Panc1 (cell line): ENCODE data around the gene TEX14. TPM values are rescaled to one million over a fixed set of nuclear protein-coding genes. Genes with fewer than 3 reads are reported as not detected.

Experiments used
- ATAC-seq: fragments of 200-7000 bp; cut with Tn5 transposase; 2 replicates; pipeline ENCODE4 v1.9.1; 2020; ENCODE audit warnings: mild to moderate bottlenecking, moderate library complexity
- BruUV-seq: library from RNA; stranded (reverse); fragments of 400-500 nt; replicated peaks from 2 replicates; lab custom pipeline; 2021; lab: Mats Ljungman, UMichigan
- CTCF ChIA-PET: fragments of 300-600 bp; sonication (Branson Sonifier 250); formaldehyde crosslinking; loops from one replicate; lab custom pipeline; 2022; ENCODE audit warnings: antibody characterized with exemption; lab: Charles Lee
- POLR2A ChIA-PET: fragments of 300-600 bp; sonication (Branson Sonifier 250); formaldehyde crosslinking; loops from one replicate; lab custom pipeline; 2022; ENCODE audit warnings: antibody characterized with exemption; lab: Charles Lee
- DNase-seq: peaks from one replicate; pipeline ENCODE4 v3.0.0-alpha.2; 2010; ENCODE audit warnings: low read depth, low spot score
- H3K27ac ChIP-seq: 2 replicates; pipeline ENCODE4 v1.5.1; 2011; ENCODE audit warnings: mild to moderate bottlenecking, low read length, inconsistent platforms
- H3K27me3 ChIP-seq: fragments of 200-500 bp; sonication (Bioruptor generic); 2 replicates; pipeline ENCODE4 v1.6.0; 2014; ENCODE audit warnings: low read length, inconsistent platforms; ENCODE audit not compliant: control insufficient read depth, insufficient read depth
- H3K36me3 ChIP-seq: fragments of 200-500 bp; sonication (Bioruptor generic); 2 replicates; pipeline ENCODE4 v1.5.1; 2014; ENCODE audit warnings: inconsistent platforms, mild to moderate bottlenecking, low read length, moderate library complexity; ENCODE audit not compliant: control insufficient read depth, insufficient read depth
- H3K4me1 ChIP-seq: 2 replicates; pipeline ENCODE4 v1.5.1; 2011; ENCODE audit warnings: inconsistent platforms, mild to moderate bottlenecking, low read length, moderate library complexity; ENCODE audit not compliant: control insufficient read depth, insufficient read depth
- H3K4me3 ChIP-seq, 2 experiments: 2 replicates each; pipeline ENCODE4 v1.5.1; 2011 to 2012; ENCODE audit warnings: low read depth in 2 of 2, low read length in 2 of 2, mild to moderate bottlenecking in 2 of 2, inconsistent platforms in 1 of 2, moderate library complexity in 1 of 2
- H3K9me3 ChIP-seq: fragments of 200-500 bp; sonication (Bioruptor generic); 2 replicates; pipeline ENCODE4 v1.5.1; 2014; ENCODE audit warnings: low read depth, mild to moderate bottlenecking, inconsistent platforms, low read length, moderate library complexity; ENCODE audit not compliant: control insufficient read depth, insufficient read depth
- CTCF ChIP-seq: fragments of 450-650 bp; IDR thresholded peaks from 2 replicates; pipeline ENCODE4 v1.5.1; 2017; ENCODE audit warnings: mild to moderate bottlenecking
- POLR2AphosphoS5 ChIP-seq: IDR thresholded peaks from 2 replicates; pipeline ENCODE4 v1.6.1; 2012; ENCODE audit warnings: mild to moderate bottlenecking, low read depth, low read length, moderate library complexity
- REST ChIP-seq, 2 experiments: IDR thresholded peaks; 2 replicates each; pipeline ENCODE4 v1.6.1; 2011 to 2012; ENCODE audit warnings: low read depth in 2 of 2, control low read depth in 1 of 2, low read length in 1 of 2, mild to moderate bottlenecking in 1 of 2, moderate library complexity in 1 of 2; ENCODE audit not compliant: insufficient read depth in 1 of 2
- SIN3A ChIP-seq: IDR thresholded peaks from 2 replicates; pipeline ENCODE4 v1.6.1; 2012; ENCODE audit warnings: low read depth, mild to moderate bottlenecking, low read length, moderate library complexity, borderline replicate concordance; ENCODE audit not compliant: insufficient read depth
- TCF7L2 ChIP-seq: IDR thresholded peaks from 2 replicates; pipeline ENCODE4 v1.6.1; 2011; ENCODE audit warnings: mild to moderate bottlenecking, low read depth, low read length, inconsistent platforms
- in situ Hi-C: cut with HindIII; loops from 2 replicates; pipeline ENCODE4 v1.10.0; 2016; ENCODE audit warnings: low sequenced_read_pairs, low pct_unique_long_range_greater_than_20kb
- intact Hi-C: fragments of 100-400 bp; cut with micrococcal nuclease; formaldehyde crosslinking; loops from one replicate; pipeline ENCODE4 v1.10.0; 2022; ENCODE audit not compliant: unreplicated experiment
- total RNA-seq: library from RNA; stranded (reverse); gene quantifications from one replicate; pipeline ENCODE4 v1.2.1, GENCODE V29; 2021; ENCODE audit not compliant: unreplicated experiment

TEX14 gene
- total RNA-seq, 1 experiment from 2014 or later: not detected

GRCh38 chr17:58640202-58640601, 51.6 kb downstream of the TEX14 start:
- ChIA-PET CTCF (no interaction called here), POLR2A (interaction anchor here (0.7 to 1.5 kb wide), 4 partner anchors 8 to 52 kb away, joined by 4 to 8 read pairs (median 6); partner anchors contain the start of gene TEX14)
- TF ChIP-seq TCF7L2 (no peak), POLR2AphosphoS5 (no peak), SIN3A (no peak), CTCF (no peak)
- DNase-seq (no peak), ATAC-seq (no peak)
- intact Hi-C loops: no loop called here
- Histone ChIP-seq H3K4me3 (no peak overlapping the region), H3K9me3 (no peaks in the 10 kb centered on the region), H3K36me3 (no peaks in the 10 kb centered on the region), H3K27me3 (no peaks in the 10 kb centered on the region), H3K27ac (no peak overlapping the region), H3K4me1 (no peaks in the 10 kb centered on the region)
- no TSS peak for BruUV-seq
- in situ Hi-C loops: no loop called here

GRCh38 chr17:58639681-58640080, 52.2 kb downstream of the TEX14 start:
- Histone ChIP-seq H3K9me3 (no peaks in the 10 kb centered on the region), H3K4me3 (no peak overlapping the region), H3K27me3 (no peaks in the 10 kb centered on the region), H3K36me3 (no peaks in the 10 kb centered on the region), H3K27ac (no peak overlapping the region), H3K4me1 (no peaks in the 10 kb centered on the region)
- DNase-seq: no peak
- no TSS peak for BruUV-seq
- ATAC-seq: no peak
- in situ Hi-C loops: no loop called here
- intact Hi-C loops: loop anchor here (10.0 kb wide), 1 partner anchor 125 kb away; the partner anchor contains the start of gene MTMR4
- ChIA-PET POLR2A (interaction anchor here (0.7 to 1.5 kb wide), 3 partner anchors 8 to 15 kb away, joined by 4 to 8 read pairs (median 7); no protein-coding TSS in a partner anchor), CTCF (no interaction called here)
- TF ChIP-seq REST (IDR thresholded peaks at IDR 0.05; ENCODE audit: insufficient read depth in 1 of 2, low read depth in 2 of 2, low read length in 1 of 2) (no peak), TCF7L2 (no peak)

GRCh38 chr17:58637011-58637570, 54.8 kb downstream of the TEX14 start:
- intact Hi-C loops: loop anchor here (10.0 kb wide), 1 partner anchor 122 kb away; the partner anchor contains the start of gene MTMR4
- CTCF ChIA-PET: no interaction called here

More at GRCh38 chr17:58637011-58637570, 54.8 kb downstream of the TEX14 start:
- TF ChIP-seq REST (IDR thresholded peaks at IDR 0.05; ENCODE audit: insufficient read depth in 1 of 2, low read depth in 2 of 2, low read length in 1 of 2) (no peak), TCF7L2 (no peak), CTCF (no peak), POLR2AphosphoS5 (no peak)
- no TSS peak for BruUV-seq
- H3K4me1 ChIP-seq: peaks cover 5% of the 10 kb centered on the region; the same call in 1 of the 2 replicates
- no peak overlapping the region for H3K27ac ChIP-seq
- no peak overlapping the region for H3K4me3 ChIP-seq
- H3K27me3 ChIP-seq: no peaks in the 10 kb centered on the region
- H3K9me3 ChIP-seq: no peaks in the 10 kb centered on the region
- no peak for DNase-seq
- in situ Hi-C loops: no loop called here
- no peaks in the 10 kb centered on the region for H3K36me3 ChIP-seq
- POLR2A ChIA-PET: no interaction called here
- no peak for ATAC-seq
